Neutrophil (primary cell): ENCODE measurements around the gene MPZL2.
A peak's percentile ranks its signal among the peaks of the same experiment; 100 is the strongest.

ENCODE experiments used
- H3K27ac ChIP-seq: fragments of 200-600 bp; sonication (generic); 2 replicates; pipeline ENCODE4 v1.5.1; 2016; ENCODE audit warnings: mild to moderate bottlenecking, moderate library complexity
- H3K27me3 ChIP-seq: fragments of 200-600 bp; sonication (generic); 2 replicates; pipeline ENCODE4 v1.6.0; 2016; ENCODE audit warnings: mild to moderate bottlenecking
- H3K36me3 ChIP-seq: fragments of 200-600 bp; sonication (generic); 2 replicates; pipeline ENCODE4 v1.5.1; 2017
- H3K4me1 ChIP-seq, 2 experiments: fragments of 200-600 bp in 1 of 2; sonication (generic) in 1 of 2; 1 replicate in 1 of 2; 2 replicates in 1 of 2; pipeline versions ENCODE4 v1.5.1 to v1.6.1; 2013 to 2016; ENCODE audit warnings: low read depth in 1 of 2, low read length in 1 of 2, mild to moderate bottlenecking in 1 of 2, moderate library complexity in 1 of 2; ENCODE audit not compliant: control insufficient read depth in 1 of 2, insufficient read depth in 1 of 2
- H3K4me3 ChIP-seq, 2 experiments: fragments of 200-600 bp in 1 of 2; sonication (generic) in 1 of 2; 1 replicate in 1 of 2; 2 replicates in 1 of 2; pipeline ENCODE4 v1.5.1; 2013 to 2016; ENCODE audit warnings: low read depth in 1 of 2, low read length in 1 of 2, mild to moderate bottlenecking in 1 of 2, moderate library complexity in 1 of 2
- H3K9me3 ChIP-seq: fragments of 200-600 bp; sonication (generic); 2 replicates; pipeline ENCODE4 v1.5.1; 2016
- TF ChIP-seq, protein P1 (sequence below): fragments of 200-600 bp; sonication (generic); IDR thresholded peaks from 2 replicates; pipeline ENCODE4 v1.5.1; 2016; ENCODE audit warnings: antibody characterized with exemption

The MPZL2 gene

GRCh38 chr11:118212781-118213191 lies 51.3 kb downstream of the MPZL2 start:
- peaks cover 100% of the 10 kb centered on the region in 2 experiments for H3K4me1 ChIP-seq
- TF ChIP-seq, protein P1, sequence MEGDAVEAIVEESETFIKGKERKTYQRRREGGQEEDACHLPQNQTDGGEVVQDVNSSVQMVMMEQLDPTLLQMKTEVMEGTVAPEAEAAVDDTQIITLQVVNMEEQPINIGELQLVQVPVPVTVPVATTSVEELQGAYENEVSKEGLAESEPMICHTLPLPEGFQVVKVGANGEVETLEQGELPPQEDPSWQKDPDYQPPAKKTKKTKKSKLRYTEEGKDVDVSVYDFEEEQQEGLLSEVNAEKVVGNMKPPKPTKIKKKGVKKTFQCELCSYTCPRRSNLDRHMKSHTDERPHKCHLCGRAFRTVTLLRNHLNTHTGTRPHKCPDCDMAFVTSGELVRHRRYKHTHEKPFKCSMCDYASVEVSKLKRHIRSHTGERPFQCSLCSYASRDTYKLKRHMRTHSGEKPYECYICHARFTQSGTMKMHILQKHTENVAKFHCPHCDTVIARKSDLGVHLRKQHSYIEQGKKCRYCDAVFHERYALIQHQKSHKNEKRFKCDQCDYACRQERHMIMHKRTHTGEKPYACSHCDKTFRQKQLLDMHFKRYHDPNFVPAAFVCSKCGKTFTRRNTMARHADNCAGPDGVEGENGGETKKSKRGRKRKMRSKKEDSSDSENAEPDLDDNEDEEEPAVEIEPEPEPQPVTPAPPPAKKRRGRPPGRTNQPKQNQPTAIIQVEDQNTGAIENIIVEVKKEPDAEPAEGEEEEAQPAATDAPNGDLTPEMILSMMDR: no peak

GRCh38 chr11:118212131-118212725 lies 51.9 kb downstream of the MPZL2 start:
- Histone ChIP-seq H3K4me3 (peak overlapping the region; percentile 63 to 77), H3K27me3 (no peaks in the 10 kb centered on the region), H3K27ac (peak overlapping the region; percentile 97), H3K36me3 (peaks cover 64% of the 10 kb centered on the region), H3K4me1 (peaks cover 100% of the 10 kb centered on the region in 2 experiments), H3K9me3 (no peaks in the 10 kb centered on the region)
- TF ChIP-seq, protein P1: no peak

More at GRCh38 chr11:118212781-118213191, 51.3 kb downstream of the MPZL2 start:
- H3K36me3 ChIP-seq: peaks cover 58% of the 10 kb centered on the region
- H3K4me3 ChIP-seq: peak overlapping the region; percentile 63 to 77
- no peaks in the 10 kb centered on the region for H3K27me3 ChIP-seq
- no peaks in the 10 kb centered on the region for H3K9me3 ChIP-seq
- peak overlapping the region; percentile 97 for H3K27ac ChIP-seq

GRCh38 chr11:118211006-118211405 lies 53.1 kb downstream of the MPZL2 start:
- Histone ChIP-seq H3K4me3 (peak overlapping the region; percentile 63 to 77), H3K27ac (peak overlapping the region; percentile 97), H3K4me1 (peaks cover 100% of the 10 kb centered on the region in 2 experiments), H3K9me3 (no peaks in the 10 kb centered on the region), H3K36me3 (peaks cover 71% of the 10 kb centered on the region), H3K27me3 (no peaks in the 10 kb centered on the region)
- TF ChIP-seq, protein P1: no peak

- H3K27ac ChIP-seq: peak overlapping the region; percentile 97
- H3K4me1 ChIP-seq: peaks cover 100% of the 10 kb centered on the region in 2 experiments
- no peaks in the 10 kb centered on the region for H3K27me3 ChIP-seq
- H3K36me3 ChIP-seq: peaks cover 74% of the 10 kb centered on the region
- TF ChIP-seq, protein P1: no peak
- H3K9me3 ChIP-seq: no peaks in the 10 kb centered on the region
- peak overlapping the region; percentile 63 to 77 for H3K4me3 ChIP-seq
These were observed 53.8 kb downstream of the MPZL2 start for GRCh38 chr11:118210323-118210722.

GRCh38 chr11:118209033-118209432 lies 55.1 kb downstream of the MPZL2 start:
- H3K27ac ChIP-seq: peak overlapping the region; percentile 69
- H3K4me1 ChIP-seq: peaks cover 100% of the 10 kb centered on the region in 2 experiments
- no peaks in the 10 kb centered on the region for H3K9me3 ChIP-seq
- TF ChIP-seq, protein P1: no peak
- H3K36me3 ChIP-seq: peaks cover 86% of the 10 kb centered on the region
- H3K4me3 ChIP-seq: peak overlapping the region; percentile 63 to 77
- H3K27me3 ChIP-seq: no peaks in the 10 kb centered on the region
